Inflammatory macrophage treated with lipopolysaccharide for 1 hour (primary cell): Measurements from ENCODE around the gene PLEK2.
"Not testable (repeated sequence)": the region's sequence is repeated elsewhere in the genome, so short reads cannot be mapped to it uniquely, and the experiment has no call there.

Experiments
- DNase-seq, 2 donors: peaks; one replicate each; pipeline ENCODE4 v3.0.0-alpha.2; 2020 to 2022

PLEK2 gene, protein sequence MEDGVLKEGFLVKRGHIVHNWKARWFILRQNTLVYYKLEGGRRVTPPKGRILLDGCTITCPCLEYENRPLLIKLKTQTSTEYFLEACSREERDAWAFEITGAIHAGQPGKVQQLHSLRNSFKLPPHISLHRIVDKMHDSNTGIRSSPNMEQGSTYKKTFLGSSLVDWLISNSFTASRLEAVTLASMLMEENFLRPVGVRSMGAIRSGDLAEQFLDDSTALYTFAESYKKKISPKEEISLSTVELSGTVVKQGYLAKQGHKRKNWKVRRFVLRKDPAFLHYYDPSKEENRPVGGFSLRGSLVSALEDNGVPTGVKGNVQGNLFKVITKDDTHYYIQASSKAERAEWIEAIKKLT

DNA sequence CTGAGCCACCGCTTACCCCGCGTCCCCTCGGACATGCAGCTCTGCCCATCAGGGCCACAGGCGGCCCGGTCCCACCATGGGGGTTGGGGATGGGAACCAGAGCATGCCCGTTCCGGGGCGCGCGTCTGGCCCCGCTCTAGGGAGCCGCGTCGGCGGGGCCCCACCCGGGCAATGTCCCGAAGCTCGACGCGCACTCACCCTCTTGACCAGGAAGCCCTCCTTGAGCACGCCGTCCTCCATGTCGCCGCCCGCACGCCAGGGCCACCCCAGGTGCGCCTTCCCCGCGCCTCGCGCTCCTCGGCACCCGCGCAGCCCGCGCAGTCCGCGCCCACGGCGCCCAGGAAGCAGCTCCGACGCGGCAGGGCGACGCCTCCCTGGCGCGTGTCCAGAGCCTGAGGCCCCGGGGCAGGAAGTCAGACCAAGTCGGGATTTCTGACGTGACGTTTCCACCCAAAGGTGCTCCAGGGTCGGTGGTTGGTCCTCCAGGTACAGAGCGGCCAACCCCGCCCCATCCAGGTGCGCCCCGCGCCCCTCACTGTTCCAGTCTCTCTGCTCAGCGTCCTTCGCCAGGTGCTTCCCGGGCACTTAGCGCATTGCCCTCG, at the start of gene PLEK2:
Gene PLEK2 (minus strand): TSS at position 346 of the 602 bp plus-strand sequence. CDS start 106 bp downstream, at position 240.
- peak; percentile 40 for DNase-seq

DNA sequence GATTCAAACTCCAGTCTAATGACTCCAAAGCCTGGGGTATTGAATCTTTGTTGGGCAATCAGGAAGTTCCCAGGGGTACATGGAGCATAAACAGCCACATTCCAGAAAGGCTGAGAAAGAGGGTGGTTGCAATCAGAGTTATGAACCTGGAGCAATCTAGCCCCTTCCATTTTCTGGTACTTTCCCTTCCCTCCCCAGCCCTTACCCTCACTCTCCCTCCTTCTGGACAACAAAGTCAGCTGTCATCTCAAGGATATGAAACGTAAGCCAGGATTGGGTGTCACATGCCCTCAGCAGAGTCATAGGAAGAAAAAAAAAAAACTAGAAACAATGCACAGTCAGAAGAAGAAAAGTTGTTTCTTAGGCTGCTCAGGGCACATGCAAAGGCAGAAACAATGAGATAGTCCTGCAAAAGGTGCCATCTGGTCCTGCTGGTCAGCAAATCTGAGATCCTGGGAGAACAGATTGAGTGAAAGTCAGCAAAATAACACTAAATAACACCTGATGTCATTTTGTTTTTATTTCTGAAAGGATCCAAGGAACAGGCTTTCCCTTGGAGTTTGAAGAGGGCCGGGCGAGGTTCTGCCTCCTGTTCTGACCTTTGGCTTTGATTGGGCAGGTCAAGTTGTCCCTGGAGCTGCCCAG, 49.5 kb upstream of the PLEK2 start:
- no peak for DNase-seq

DNA sequence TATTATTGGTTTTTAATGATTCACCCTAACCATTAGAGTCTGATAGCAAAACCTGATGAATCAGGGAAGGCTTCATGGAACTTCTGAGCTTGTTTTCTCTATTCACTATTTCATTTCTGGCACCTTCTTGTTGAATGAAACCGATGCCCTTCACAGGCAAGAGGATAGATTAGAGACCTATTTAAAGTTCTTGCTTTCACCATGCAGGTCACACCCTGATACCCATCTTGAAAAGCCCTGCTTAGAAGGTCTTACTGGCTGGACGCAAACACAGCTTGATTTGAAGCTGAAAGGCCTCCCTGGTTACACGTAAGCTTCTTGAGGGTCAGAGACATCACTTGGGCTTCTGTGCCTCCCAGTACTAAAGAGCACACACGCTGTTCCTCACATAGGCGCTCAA, 47.4 kb upstream of the PLEK2 start:
- no peak for DNase-seq

DNA sequence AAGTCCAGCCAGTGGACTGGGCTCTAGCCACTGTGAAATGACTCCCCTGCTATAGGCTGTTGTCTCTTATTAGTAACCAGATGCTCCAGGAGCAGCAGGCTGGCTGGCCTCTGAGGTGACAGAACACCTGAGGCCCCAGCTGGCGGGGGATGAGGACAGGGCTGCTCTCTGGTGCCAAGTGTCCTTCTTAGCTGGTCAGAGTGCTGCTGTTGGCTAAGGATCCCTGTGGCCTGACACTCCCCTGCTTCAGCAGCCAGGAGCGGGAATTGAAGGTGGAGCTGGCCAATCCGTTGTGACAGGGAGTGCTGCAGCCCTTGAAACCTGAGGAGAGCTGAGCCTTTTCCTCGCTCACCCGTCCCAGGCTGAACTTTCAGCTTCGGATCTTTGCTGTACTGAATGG, 45.8 kb upstream of the PLEK2 start:
- DNase-seq, result no peak

DNA sequence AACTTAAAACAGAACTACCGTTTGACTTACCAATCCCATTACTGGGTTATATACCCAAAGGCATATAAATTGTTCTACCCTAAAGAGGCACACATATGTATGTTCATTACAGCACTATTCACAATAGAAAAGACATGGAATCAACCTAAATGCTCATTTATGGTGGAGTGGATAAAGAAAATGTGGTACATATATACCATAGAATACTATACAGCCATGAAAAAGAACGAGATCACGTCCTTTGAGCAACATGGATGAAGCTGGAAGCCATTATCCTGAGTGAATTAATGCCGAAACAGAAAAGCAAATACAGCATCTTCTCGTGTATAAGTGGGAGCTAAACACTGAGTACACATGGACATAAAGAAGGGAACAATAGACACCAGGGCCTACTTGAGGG, 44.8 kb upstream of the PLEK2 start:
- DNase-seq, result no peak

DNA sequence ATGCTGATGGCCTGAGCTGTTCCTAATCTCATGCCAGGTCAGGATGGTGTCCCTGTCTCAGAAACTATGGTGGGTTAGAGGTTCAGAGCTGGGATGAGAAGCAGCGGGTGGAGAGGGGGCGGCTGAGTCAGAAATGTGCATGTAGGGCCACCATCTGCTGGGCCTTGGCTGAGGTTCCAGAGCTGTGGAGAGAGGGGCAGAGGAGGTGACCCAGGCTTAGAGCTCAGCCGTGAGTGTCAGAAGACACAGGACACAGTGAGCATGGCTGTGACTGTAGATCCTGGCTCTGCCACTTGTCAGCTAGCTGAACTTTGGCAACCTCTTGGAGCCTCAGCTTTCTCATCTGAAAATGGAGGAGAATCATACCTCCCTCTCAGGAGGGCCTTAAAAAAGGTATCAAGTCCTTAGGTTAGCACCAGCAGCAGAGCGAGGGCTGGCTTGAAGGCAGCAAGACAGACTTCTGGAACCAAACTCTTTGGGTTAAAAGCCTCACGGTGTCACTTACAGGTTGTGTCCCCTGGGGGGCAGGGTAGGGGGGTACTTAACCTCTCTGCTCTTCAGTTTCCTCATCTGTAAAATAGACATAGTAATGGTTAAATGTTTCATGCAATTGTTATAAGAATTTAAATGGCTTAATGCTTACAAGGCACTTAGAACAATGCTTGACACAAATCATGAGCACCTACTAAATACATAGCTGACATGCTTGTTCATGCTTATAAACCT, 41.8 kb upstream of the PLEK2 start:
- DNase-seq, result no peak

DNA sequence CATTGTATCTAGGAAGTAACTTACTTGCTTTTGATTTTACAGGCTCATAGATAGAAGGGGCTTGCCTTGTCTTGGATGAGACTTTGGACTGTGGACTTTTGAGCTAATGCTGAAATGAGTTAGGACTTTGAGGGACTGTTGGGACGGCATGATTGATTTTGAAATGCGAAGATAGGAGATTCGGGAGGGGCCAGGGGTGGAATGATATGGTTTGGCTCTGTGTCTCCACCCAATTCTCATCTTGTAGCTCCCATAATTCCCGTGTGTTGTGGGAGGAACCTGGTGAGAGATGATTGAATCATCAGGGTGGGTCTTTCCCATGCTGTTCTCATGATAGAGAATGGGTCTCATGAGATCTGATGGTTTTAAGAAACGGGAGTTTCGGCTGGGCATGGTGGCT, 39.7 kb upstream of the PLEK2 start:
- DNase-seq, result not testable (repeated sequence)

DNA sequence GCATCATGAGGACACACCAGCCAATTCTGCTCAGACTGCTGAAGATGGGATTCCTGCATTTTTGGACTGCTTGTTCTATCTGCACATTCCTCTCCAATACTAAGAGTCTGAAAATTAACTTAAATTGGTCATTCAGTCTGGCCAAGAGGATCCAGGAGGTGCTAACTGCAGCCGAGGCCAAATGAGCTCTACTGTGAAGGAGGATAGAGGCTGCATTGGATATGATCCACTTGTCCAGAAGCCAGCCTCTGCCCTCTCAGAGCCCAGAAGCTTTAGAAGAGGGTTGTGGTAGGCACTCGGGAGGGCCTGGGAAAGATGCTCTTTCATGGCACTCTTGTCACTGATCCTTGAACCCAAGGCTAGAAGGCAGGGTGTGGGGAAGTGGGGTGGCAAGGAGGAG, 37.1 kb upstream of the PLEK2 start:
- no peak for DNase-seq

DNA sequence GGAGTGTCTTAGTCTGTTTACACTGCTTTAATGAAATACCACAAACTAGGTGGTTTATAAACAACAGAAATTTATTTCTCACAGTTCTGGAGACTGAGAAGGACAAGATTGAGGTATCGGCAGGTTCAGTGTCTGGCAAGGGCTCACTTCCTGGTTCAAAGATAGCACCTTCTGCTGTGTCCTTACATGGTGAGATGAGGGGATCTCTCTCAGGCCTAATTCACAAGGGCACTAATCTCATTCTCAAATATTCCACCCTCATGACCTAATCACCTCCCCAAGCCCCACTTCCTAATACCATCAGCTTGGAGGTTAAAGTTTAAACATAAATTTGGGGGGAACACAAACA, 35.0 kb upstream of the PLEK2 start:
- no peak for DNase-seq

DNA sequence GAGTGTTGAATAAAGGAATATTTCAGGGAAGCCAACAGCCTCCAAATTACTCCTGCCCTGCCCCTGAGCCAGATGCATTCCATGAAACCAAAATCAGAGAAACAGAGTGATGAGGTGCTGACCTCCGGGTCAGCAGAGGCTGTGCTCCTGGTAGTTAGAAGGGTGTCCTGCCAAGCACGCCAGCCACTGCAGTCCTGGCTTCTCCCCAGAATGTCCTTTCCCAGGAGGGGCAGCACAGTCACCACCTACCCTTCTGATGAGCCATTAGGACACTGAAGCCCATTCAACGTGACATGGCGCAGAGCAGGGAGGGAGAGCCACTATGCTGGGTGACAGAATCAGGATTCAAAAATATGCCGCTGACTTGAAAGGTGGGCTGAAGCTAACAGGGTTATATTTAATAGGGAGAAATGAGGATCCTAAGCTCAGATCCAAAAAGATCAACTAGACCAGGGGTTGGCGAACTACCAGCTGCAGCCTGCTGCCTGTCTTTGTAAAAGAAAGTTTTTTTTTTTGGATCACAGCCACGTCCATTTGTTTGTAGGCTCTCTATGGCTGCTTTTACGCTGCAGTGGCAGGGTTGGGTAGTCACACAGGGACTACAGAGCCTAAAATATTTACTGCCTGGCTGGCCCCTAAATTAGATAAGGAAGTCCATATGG, 34.5 kb upstream of the PLEK2 start:
- no peak for DNase-seq

DNA sequence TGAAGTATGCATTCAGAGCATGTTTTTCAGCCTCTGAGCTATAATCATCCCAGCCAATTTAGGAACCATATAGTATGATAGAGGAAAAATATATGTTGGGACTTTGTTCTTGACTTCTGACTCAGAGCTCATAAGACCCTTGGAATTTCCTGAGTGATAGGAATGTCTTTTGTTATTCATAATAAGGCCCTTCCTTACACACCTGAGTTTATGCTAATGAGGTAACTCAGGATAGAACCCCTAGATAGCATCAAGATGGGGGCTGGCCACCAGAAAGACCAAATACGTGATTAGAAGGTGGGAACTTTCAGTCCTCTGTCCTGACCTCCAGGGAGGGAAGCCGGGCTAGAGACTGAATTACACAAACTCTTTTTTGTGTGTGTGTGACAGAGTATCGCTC, 32.4 kb upstream of the PLEK2 start:
- no peak for DNase-seq

DNA sequence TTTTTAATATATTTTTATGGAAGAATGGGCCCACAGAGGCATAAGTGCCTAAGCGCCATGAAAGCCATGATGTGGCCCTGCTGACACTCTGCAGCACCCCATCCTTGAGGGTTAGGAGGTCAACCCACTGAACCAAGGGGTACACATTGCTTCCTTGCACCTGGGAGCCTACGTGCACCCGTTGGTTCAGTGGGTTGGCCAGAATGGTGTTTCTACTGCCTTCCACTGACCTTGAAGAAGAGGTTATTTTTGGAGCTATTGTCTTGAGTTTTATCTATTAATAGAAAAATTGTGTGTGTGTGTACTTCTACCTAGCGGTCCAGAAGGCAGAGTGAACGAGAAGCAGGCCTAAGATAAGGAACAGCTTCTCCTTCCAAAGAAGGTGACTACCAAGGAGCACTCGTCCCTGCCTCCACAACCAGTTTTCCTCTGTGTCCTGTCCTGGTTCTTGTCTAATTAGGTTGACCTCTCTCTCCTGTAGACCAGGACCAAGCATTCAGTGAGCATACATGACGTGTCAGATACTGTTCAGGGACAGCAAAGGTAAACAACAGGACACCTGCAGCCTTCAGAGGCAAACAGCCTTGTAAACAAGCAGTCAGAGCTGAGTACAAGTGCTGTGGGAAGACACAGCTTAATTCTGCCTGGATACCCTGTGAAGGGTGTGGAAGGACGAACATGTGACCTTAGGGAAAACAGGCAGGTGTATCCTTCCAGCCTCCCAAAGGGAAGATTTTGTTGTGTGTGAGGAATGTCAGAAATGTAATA, 30.4 kb upstream of the PLEK2 start:
- DNase-seq, result no peak

DNA sequence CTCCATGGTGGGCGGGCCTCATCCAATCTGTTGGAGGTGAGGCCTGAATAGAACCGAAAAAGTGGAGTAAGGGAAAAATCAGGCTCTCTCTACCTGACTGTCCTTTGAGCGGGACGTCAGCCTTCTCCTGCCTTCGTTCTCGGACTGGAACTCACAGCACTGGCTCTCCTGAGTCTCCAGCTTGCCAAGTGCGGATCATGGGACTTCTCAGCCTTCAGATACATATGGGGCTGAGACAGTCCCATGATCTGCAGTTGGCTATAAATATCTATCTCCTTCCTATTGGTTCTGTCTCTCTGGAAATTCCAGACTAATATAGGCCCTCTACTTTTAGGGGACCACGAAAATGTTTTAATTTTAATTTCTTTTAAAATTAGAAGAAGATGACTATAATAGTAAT, 29.7 kb upstream of the PLEK2 start:
- DNase-seq, result no peak

DNA sequence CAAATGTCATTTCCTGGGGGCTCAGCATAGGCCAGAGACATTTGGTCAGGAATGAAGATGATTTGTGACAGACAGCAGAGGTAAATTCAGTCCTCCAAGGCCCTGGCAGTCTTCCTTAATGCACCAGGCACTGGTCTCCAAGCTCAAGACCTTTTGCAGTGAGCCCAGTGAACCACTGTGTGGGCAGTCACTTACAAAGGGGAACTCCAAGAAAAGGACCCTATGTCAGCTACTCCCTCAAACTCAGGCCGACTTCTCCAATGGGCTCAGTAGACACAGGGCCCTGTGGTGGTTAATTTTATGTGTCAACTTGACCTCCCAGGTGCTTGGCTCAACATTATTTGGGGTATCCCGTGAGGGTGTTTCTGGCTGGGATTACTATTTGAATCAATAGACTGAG, 29.3 kb upstream of the PLEK2 start:
- DNase-seq, result peak; percentile 48 to 71

DNA sequence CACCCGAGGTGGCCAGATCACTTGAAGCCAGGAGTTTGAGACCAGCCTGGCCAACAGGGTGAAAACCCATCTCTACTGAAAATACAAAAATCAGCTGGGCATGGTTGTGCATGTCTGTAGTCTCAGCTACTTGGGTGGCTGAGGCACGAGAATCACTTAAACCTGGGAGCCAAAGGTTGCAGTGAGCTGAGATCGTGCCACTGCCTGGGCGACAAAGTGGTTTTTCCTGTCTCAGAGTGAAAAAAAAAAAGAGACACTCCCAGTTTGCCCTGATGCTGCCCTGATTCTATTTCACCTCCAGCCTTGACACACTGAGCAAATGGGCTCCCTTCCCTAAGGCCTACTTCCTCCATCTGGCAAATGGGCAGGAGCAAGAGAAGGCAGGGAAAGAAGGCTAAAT, 28.5 kb upstream of the PLEK2 start:
- DNase-seq, result no peak

DNA sequence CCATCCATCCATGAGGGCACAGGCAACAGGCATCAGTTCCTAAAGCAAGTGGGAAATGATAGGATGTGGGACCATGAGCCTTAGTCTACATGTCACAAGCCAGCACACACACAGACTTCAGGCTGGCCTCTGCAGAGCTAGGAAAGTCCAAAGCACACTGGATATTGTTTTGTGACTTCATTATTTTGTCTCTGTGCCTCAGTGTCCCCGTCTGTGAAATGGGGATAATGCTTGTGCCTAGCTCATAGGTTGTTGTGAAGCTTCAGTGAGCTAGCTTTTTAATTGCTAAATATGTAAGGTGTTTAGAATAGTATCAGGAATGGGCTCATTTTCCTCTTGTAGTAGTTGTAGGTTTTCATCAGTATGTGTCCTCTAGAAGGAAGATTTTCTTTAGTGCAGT, 27.0 kb upstream of the PLEK2 start:
- no peak for DNase-seq

DNA sequence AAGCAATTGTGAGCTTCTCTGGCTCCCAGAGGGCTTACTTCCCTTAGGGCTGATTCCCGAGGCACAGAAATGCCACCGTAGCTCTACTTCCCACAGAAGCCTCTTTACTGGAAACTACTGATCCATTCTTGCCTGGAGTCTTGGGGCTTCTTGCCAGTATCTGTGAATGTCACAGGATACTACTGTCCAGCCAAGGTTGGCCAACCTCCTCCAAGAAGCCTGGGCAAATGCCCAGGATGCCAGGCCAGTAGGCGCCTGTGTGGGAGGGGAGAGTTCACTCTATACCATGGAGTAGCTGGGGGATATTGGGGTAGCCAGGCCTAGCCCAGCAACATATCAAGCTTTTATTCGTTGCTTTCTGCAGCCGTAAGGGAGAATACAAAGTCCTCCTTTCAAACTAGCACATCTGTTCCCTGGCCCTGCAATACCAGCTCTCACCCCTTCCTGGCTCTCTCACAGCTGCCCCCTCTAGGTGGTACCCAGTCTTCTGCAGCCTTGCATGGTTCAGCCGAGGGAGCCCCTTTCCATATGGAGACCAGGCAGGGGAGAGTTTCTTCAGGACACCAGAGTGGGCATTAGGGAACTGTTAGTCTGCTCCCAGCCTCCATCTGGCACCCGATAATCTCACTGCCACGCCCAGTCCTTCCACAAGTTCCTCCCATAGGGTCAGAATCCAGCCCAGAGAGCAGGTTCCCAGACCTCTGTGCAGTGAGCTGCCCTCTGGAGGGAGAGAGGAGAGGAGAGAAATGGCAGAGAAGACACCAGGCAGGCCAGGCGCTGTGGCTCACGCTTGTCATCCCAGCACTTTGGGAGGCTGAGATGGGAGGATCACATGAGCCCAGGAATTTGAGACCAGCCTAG, 24.3 kb upstream of the PLEK2 start:
- DNase-seq, result no peak

DNA sequence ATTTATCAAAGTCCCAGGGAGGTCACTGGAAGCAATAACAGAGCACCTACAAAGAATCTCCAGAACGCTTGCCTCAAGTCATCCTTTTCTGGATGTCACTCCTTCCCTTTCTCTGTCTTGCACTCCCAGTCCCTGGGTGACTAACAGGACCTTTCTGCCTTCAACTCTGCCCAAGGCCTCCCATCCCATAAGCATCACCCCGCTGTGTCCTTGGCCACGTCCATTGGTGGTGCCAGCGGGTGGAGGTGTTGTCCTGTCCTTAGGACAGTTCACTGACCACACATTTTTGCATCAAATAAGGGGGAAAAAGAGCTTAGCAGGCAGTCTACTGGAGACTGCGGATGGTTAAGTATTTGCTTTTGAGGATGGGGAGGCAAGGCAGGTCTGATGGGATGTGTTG, 23.6 kb upstream of the PLEK2 start:
- no peak for DNase-seq

DNA sequence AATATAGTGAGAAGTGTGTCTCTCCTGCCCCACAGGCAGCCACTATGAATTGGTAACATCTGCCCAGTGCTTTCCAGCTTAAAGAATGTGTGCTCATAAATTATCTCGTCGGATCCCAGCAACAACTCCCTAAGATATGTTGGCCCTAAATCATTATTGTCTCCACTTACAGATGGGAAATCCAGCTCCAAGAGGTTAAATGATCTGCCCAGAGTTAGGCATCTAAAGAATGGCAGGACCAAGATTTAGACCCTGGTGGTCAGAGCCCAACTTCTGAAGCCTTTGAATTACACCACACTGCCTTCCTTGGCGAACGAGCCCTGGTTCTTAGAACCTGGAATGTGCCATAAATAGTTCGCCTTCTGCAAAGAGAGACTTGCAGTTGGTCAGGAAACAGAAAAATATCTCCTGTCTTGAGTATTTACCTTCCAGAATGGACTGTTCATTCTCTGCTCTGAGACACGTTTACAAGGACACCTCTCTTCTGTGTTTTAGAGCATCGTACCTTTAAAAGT, 20.1 kb upstream of the PLEK2 start:
- DNase-seq, result no peak

DNA sequence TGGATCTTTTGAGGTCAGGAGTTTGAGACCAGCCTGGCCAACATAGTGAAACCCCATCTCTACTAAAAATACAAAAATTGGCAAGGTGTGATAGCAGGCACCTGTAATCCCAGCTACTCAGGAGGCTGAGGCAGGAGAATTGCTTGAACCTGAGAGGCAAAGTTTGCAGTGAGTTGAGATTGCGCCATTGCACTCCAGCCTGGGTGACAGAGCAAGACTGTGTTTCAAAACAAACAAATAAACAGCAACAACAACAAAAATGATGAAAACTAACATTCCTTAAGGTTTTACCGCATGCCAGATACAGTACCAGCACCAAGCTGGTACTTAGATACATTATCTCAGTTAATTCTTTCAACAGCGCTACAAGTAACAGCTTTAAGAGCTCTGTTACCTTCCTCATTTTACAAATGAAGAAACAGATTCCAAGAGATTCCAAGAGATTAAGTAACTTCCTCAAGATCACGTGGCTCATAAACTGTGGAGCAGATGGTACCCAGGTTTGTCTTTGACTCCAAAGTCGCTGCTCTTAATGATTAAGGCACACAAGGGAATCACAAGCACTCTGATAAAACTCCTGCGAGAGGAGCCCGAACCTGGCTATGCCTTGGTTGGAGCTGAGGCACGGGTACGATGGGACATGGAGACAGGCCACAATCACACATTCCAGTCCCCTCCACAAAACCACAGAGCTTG, 17.7 kb upstream of the PLEK2 start:
- peak in 1 of 2 donors; percentile 21 for DNase-seq
